ENCODE measurements around the gene ENDOV.
"Not testable (repeated sequence)": the region's sequence is repeated elsewhere in the genome, so short reads cannot be mapped to it uniquely, and the experiment has no call there.

The ENDOV gene

DNA sequence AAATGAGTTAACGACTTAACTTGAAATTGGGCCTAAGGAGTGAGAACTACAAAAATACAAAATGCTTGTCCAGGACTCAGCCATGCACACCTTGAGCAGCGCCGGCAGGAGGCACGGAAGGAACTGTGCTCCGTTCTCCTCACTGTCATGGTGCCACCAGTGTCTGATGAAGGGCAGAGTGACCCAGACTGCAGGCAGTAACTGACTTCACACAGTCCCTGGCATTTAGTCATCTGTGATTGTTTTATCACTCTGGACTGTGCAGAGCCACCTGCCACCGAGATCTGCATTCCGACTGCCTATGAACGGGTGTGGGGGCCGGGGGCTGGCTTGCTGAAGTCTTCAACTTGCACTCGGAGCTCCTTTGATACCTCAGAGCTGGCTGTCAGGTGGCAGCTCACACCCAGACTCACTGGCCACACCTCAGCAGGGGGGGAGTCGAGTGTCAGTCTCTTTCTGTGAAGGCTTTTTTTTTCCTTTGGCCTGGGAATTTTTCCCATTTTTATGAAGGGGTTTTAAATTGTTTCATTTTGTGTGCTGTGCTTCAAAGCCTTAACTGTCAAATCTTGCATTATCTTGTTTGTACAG is 20.2 kb upstream of the ENDOV start:
- H3K27ac Mint-ChIP-seq: peak overlapping the region in 1 of 2 donors; percentile 10

GRCh38 chr17:80395402-80396151 is 19.4 kb upstream of the ENDOV start:
- H3K4me3 Mint-ChIP-seq: no peak overlapping the region
- no peak for ATAC-seq (replicated peaks)
- H3K4me1 Mint-ChIP-seq (ENCODE audit: low read depth in 2 of 2): peaks cover 5 to 7% of the 10 kb centered on the region in 2 donors
- peak overlapping the region; percentile 70 to 80 for H3K27ac Mint-ChIP-seq
- peaks cover 61% of the 10 kb centered on the region for H3K36me3 Mint-ChIP-seq (ENCODE audit: insufficient read depth)
- DNase-seq: no peak
- H3K27me3 Mint-ChIP-seq: no peaks in the 10 kb centered on the region
- no peaks in the 10 kb centered on the region for H3K9me3 Mint-ChIP-seq

More for the DNA sequence above, 20.2 kb upstream of the ENDOV start:
- H3K27me3 Mint-ChIP-seq: no peaks in the 10 kb centered on the region
- peaks cover 5 to 7% of the 10 kb centered on the region in 2 donors for H3K4me1 Mint-ChIP-seq (ENCODE audit: low read depth in 2 of 2)
- H3K4me3 Mint-ChIP-seq: no peak overlapping the region
- no peak for ATAC-seq (replicated peaks)
- H3K9me3 Mint-ChIP-seq: no peaks in the 10 kb centered on the region
- peaks cover 69% of the 10 kb centered on the region for H3K36me3 Mint-ChIP-seq (ENCODE audit: insufficient read depth)
- DNase-seq: no peak

DNA sequence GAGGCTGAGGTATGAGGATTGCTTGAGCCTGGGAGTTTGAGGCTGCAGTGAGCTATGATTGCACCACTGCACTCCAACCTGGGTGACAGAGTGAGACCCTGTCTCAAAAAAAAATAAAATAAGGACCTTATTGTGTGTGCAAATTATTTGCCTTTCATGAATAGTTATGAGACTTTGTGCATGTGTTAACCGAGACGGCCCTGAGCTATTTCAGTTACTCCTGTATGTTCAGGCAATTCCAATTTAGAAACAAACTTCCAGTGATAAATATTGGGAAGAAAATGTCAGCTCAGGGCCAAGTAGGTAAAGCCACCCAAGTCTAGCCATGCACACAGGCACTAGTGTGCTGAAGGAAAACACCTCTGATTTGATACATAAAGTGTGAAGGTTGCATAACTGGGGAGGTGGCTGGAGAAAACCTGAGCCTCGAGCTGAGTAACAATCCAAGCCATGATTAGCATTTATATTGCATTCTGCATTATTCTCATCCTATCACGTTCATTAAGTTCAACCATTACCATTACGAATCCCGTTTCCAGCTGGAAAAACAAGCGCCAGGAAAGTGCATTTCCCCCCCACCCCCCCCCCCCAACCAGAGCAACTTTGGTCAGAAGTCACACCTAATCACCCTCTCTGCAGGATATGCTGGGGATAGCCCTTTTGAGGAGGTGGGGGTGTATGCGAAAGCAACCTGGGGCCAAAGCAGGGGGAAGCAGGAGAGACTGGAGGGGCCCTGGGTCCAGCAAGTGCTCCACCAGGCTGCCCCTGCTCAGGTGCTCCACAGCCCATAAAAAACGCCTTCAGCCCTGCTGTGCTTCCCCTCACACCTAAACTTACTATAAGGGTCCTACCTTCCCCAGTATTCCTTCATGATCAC is 18.6 kb upstream of the ENDOV start:
- Mint-ChIP-seq H3K27me3 (no peaks in the 10 kb centered on the region), H3K9me3 (no peaks in the 10 kb centered on the region), H3K4me3 (peak overlapping the region in 1 of 2 donors; percentile 7), H3K27ac (peak overlapping the region; percentile 80 to 88), H3K4me1 (ENCODE audit: low read depth in 2 of 2) (peaks cover 5 to 7% of the 10 kb centered on the region in 2 donors), H3K36me3 (ENCODE audit: insufficient read depth) (peaks cover 52% of the 10 kb centered on the region)
- DNase-seq (no peak), ATAC-seq (replicated peaks) (peak; percentile 16)

DNA sequence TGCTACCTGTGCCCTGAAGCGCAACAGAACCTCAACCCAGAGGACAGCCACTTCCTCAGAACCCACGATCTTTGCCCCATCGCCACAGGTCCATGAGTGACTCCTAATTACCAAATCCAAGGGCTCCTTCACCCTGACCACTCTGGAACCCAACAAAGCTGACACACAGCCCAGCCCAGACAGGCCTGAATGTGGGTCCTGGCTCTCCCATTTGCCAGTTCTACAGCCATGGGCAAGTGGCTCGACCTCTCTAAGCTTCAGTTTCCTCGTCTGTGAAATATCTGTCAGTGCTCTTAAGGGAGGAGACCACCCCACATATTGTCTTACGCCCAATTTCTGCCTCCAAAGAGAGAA is 18.0 kb upstream of the ENDOV start:
- ATAC-seq (replicated peaks) (peak; percentile 16), DNase-seq (no peak)
- Mint-ChIP-seq H3K27me3 (no peaks in the 10 kb centered on the region), H3K4me1 (ENCODE audit: low read depth in 2 of 2) (peaks cover 5 to 7% of the 10 kb centered on the region in 2 donors), H3K4me3 (peak overlapping the region in 1 of 2 donors; percentile 7), H3K36me3 (ENCODE audit: insufficient read depth) (peaks cover 46% of the 10 kb centered on the region), H3K27ac (peak overlapping the region; percentile 6 to 88), H3K9me3 (no peaks in the 10 kb centered on the region)

GRCh38 chr17:80397686-80398085 is 17.3 kb upstream of the ENDOV start:
- Mint-ChIP-seq H3K27me3 (no peaks in the 10 kb centered on the region), H3K36me3 (ENCODE audit: insufficient read depth) (peaks cover 40% of the 10 kb centered on the region), H3K27ac (peak overlapping the region in 1 of 2 donors; percentile 58), H3K4me3 (no peak overlapping the region), H3K4me1 (ENCODE audit: low read depth in 2 of 2) (peaks cover 5 to 7% of the 10 kb centered on the region in 2 donors), H3K9me3 (no peaks in the 10 kb centered on the region)
- no peak for ATAC-seq (replicated peaks)
- no peak for DNase-seq

DNA sequence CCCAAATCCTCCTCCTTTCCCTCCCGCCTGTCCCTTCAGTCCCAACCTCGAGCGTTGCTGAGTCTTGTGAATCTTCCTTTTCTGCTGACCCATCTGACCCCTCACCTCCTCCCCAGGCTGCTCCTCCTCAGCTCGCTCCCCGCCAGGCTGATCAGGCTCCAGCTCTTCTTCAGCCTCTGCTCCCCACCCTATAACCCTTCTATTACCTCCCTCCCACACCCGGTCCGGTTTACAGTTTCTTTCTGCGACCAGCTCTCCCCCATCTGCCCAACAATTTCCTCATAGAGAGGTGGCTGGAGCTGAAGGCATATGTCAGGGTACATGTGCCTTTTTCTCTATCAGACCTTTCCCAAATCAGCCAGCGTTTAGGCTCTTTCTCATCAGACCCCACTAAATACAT is 13.9 kb upstream of the ENDOV start:
- not testable (repeated sequence) for ATAC-seq (replicated peaks); H3K4me1 Mint-ChIP-seq (ENCODE audit: low read depth in 2 of 2); H3K36me3 Mint-ChIP-seq (ENCODE audit: insufficient read depth); H3K4me3 Mint-ChIP-seq; DNase-seq; H3K27ac Mint-ChIP-seq; H3K9me3 Mint-ChIP-seq; H3K27me3 Mint-ChIP-seq

DNA sequence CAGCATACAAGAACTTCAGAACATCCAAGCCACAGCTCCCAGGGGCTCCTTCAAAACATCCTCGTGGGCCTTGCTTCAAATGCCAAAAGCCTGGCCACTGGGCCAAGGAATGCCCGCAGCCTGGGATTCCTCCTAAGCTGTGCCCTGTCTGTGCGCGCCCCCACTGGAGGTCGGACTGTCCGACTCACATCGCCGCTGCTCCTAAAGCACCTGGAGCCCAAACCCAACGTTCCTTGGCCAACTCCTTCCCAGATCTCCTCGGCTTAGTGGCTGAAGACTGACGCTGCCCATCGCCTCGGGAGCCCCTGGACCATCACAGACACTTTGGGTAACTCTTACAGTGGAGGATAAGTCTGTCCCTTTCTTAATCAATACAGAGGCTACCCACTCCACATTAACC is 12.9 kb upstream of the ENDOV start:
- not testable (repeated sequence) for H3K27me3 Mint-ChIP-seq; H3K4me1 Mint-ChIP-seq (ENCODE audit: low read depth in 2 of 2); H3K27ac Mint-ChIP-seq; DNase-seq; H3K9me3 Mint-ChIP-seq; H3K36me3 Mint-ChIP-seq (ENCODE audit: insufficient read depth); H3K4me3 Mint-ChIP-seq; ATAC-seq (replicated peaks)

- no peak overlapping the region for H3K27ac Mint-ChIP-seq
- peaks cover 2 to 3% of the 10 kb centered on the region in 2 donors for H3K4me1 Mint-ChIP-seq (ENCODE audit: low read depth in 2 of 2)
- no peak overlapping the region for H3K4me3 Mint-ChIP-seq
- H3K9me3 Mint-ChIP-seq: no peaks in the 10 kb centered on the region
- H3K36me3 Mint-ChIP-seq (ENCODE audit: insufficient read depth): no peaks in the 10 kb centered on the region
- ATAC-seq (replicated peaks) (no peak), DNase-seq (no peak)
- H3K27me3 Mint-ChIP-seq: no peaks in the 10 kb centered on the region
Measured at GRCh38 chr17:80402959-80403358, 12.0 kb upstream of the ENDOV start.

DNA sequence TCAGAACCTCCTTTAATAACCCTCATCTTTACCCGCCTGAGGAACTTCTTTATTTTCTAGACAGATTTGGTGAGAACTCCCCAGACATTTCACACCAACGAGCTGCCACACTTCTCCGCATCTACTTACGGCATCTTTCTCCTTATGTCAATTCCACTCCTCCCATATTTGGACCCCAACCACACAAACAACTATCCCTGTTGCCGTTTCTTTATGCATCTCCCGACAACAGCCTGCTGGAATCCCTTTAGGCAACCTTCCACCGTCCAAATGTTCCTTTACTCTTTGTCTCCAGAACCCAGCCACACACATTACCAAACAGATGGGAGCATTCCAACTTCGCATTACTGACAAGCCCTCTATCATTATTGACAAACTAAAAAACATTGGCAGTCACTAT is 8.8 kb upstream of the ENDOV start:
- Mint-ChIP-seq H3K4me1 (ENCODE audit: low read depth in 2 of 2) (no peaks in the 10 kb centered on the region), H3K36me3 (ENCODE audit: insufficient read depth) (no peaks in the 10 kb centered on the region), H3K4me3 (no peak overlapping the region), H3K27ac (no peak overlapping the region), H3K9me3 (no peaks in the 10 kb centered on the region), H3K27me3 (peaks cover 0 to 6% of the 10 kb centered on the region in 2 donors)
- DNase-seq: no peak
- no peak for ATAC-seq (replicated peaks)

DNA sequence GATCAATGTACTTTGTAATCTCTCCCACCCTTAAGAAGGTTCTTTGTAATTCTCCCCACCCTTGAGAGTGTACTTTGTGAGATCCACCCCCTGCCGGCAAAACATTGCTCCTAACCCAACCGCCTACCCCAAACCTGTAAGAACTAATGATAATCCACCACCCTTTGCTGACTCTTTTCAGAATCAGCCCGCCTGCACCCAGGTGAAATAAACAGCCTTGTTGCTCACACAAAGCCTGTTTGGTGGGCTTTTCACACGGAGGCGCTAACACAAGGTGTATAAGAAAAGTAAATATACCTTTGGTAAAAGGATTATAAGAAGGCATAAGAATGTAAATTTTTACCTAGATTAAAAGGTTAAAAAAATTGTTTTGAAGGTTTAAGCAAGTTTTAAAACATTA is 7.0 kb upstream of the ENDOV start:
- H3K27ac Mint-ChIP-seq; H3K4me3 Mint-ChIP-seq; H3K4me1 Mint-ChIP-seq (ENCODE audit: low read depth in 2 of 2); H3K27me3 Mint-ChIP-seq; ATAC-seq (replicated peaks); DNase-seq; H3K36me3 Mint-ChIP-seq (ENCODE audit: insufficient read depth); H3K9me3 Mint-ChIP-seq: not testable (repeated sequence)

GRCh38 chr17:80408872-80409271 is 6.1 kb upstream of the ENDOV start:
- no peak for DNase-seq
- Mint-ChIP-seq H3K27ac (no peak overlapping the region), H3K9me3 (no peaks in the 10 kb centered on the region), H3K27me3 (peaks cover 12 to 16% of the 10 kb centered on the region in 2 donors), H3K4me1 (ENCODE audit: low read depth in 2 of 2) (peaks cover 0 to under 1% of the 10 kb centered on the region in 2 donors), H3K36me3 (ENCODE audit: insufficient read depth) (no peaks in the 10 kb centered on the region), H3K4me3 (no peak overlapping the region)
- ATAC-seq (replicated peaks): no peak

DNA sequence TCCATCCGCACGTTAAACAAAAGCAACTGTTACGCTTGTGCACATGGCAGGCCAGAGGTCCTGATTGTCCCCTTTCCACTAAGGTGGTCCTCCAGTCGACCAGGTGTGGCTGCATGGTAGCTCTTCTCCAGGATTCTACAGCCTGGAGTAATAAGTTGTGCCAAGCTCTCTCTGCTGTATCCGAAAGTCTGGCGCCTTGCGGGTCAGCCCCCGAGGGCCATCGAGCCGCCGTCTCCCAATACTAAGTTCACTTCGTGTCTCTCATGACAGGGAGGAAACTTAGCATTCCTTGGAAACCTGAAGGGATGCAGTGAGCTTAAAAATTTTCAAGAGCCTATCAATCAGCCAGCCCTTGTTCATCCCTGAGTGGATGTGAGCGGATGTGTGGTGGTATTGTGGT is 5.3 kb upstream of the ENDOV start:
- H3K27ac Mint-ChIP-seq: no peak overlapping the region
- H3K36me3 Mint-ChIP-seq (ENCODE audit: insufficient read depth): peaks cover 2% of the 10 kb centered on the region
- no peak overlapping the region for H3K4me3 Mint-ChIP-seq
- no peaks in the 10 kb centered on the region for H3K9me3 Mint-ChIP-seq
- peaks cover 7 to 8% of the 10 kb centered on the region in 2 donors for H3K4me1 Mint-ChIP-seq (ENCODE audit: low read depth in 2 of 2)
- peaks cover 19 to 22% of the 10 kb centered on the region in 2 donors for H3K27me3 Mint-ChIP-seq
- DNase-seq (no peak), ATAC-seq (replicated peaks) (no peak)

GRCh38 chr17:80410441-80411087 is 4.4 kb upstream of the ENDOV start:
- Mint-ChIP-seq H3K27me3 (peaks cover 19 to 22% of the 10 kb centered on the region in 2 donors), H3K4me1 (ENCODE audit: low read depth in 2 of 2) (peaks cover 8 to 12% of the 10 kb centered on the region in 2 donors), H3K36me3 (ENCODE audit: insufficient read depth) (peaks cover 11% of the 10 kb centered on the region)
- DNase-seq; ATAC-seq (replicated peaks); H3K9me3 Mint-ChIP-seq; H3K27ac Mint-ChIP-seq; H3K4me3 Mint-ChIP-seq: not testable (repeated sequence)
